GM18519 (cell line): ENCODE data around the gene SPECC1.
"Not testable (repeated sequence)": the region's sequence is repeated elsewhere in the genome, so short reads cannot be mapped to it uniquely, and the experiment has no call there.

Source experiments
- ATAC-seq: cut with Tn5 transposase; IDR thresholded peaks from one replicate; pipeline ENCODE4 v1.9.1; 2021; ENCODE audit warnings: mild to moderate bottlenecking, moderate library complexity; ENCODE audit not compliant: unreplicated experiment, low FRiP score

The SPECC1 gene

GRCh38 chr17:20067711-20068110 is 58.6 kb downstream of the SPECC1 start:
- ATAC-seq, result no peak

GRCh38 chr17:20068445-20068844 is 59.3 kb downstream of the SPECC1 start:
- ATAC-seq, result no peak

- no peak for ATAC-seq
These were observed 62.9 kb downstream of the SPECC1 start for GRCh38 chr17:20071824-20072691.

GRCh38 chr17:20072692-20072992 is 63.5 kb downstream of the SPECC1 start:
- ATAC-seq, result no peak

GRCh38 chr17:20073055-20073979 is 64.2 kb downstream of the SPECC1 start:
- no peak for ATAC-seq

- no peak for ATAC-seq
These were observed 64.8 kb downstream of the SPECC1 start for GRCh38 chr17:20074001-20074400.

- no peak for ATAC-seq
These were observed 65.3 kb downstream of the SPECC1 start for GRCh38 chr17:20074489-20074888.

GRCh38 chr17:20076137-20076536 is 67.0 kb downstream of the SPECC1 start:
- not testable (repeated sequence) for ATAC-seq

GRCh38 chr17:20077978-20078685 is 69.0 kb downstream of the SPECC1 start:
- ATAC-seq, result no peak

- no peak for ATAC-seq
These were observed 71.4 kb downstream of the SPECC1 start for GRCh38 chr17:20080513-20080912.

- no peak for ATAC-seq
These were observed 74.1 kb downstream of the SPECC1 start for GRCh38 chr17:20083156-20083859.

GRCh38 chr17:20084621-20085282 is 75.6 kb downstream of the SPECC1 start:
- ATAC-seq, result no peak

- ATAC-seq, result no peak
These were observed 76.2 kb downstream of the SPECC1 start for GRCh38 chr17:20085283-20085845.

GRCh38 chr17:20086416-20087076 is 77.4 kb downstream of the SPECC1 start:
- ATAC-seq, result no peak

GRCh38 chr17:20087538-20088250 is 78.5 kb downstream of the SPECC1 start:
- no peak for ATAC-seq

- ATAC-seq, result no peak
These were observed 80.8 kb downstream of the SPECC1 start for GRCh38 chr17:20089756-20090547.

GRCh38 chr17:20091174-20092029 is 82.2 kb downstream of the SPECC1 start:
- ATAC-seq, result no peak
